Stimulated activated CD8-positive, alpha-beta memory T cell treated with anti-CD3 and anti-CD28 coated beads, Interleukin-2, amount 100 ng/mL, for 1 hour (primary cell): ENCODE data around the gene THAP12.

Source experiments
- DNase-seq, 2 donors: peaks; one replicate each; pipeline ENCODE4 v3.0.0-alpha.2; 2020; ENCODE audit warnings: low read depth in 2 of 2

Gene THAP12

DNA sequence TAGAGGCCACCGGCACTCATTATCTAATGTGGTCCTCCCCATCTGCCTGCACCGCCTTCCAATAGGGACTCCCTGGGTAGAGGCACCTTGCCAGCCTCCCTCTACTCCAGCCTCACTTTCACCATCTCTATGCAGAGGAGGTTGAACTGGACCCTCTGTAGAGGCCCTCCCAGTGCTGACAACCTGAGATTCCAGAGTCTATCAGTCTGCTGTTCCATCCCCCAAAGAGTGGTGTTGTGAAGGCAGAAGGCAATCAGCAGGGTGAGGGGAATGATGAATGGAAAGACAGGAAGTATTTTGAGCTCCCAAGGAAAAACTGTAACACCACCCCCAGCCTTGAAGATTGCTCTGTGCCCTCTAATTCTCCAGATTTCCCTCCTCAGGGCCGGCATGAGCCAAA is 77.9 kb downstream of the THAP12 start:
- no peak for DNase-seq
